Tibial nerve (tissue), 4 donors: ENCODE results near the gene ACOXL. TPM values are rescaled to one million over a fixed set of nuclear protein-coding genes. Genes with fewer than 3 reads are reported as not detected.

Source experiments
- DNase-seq, 2 donors: peaks; one replicate each; pipeline ENCODE4 v3.0.0-alpha.2; 2019; ENCODE audit warnings: low spot score in 2 of 2
- H3K27ac ChIP-seq, 4 donors: fragments of 200-600 bp; sonication (generic) in 3 of 4; one replicate each; pipeline ENCODE4 v1.5.1; 2017 to 2019; ENCODE audit warnings: mild to moderate bottlenecking in 1 of 4
- H3K27me3 ChIP-seq, 2 donors: fragments of 200-600 bp; sonication (generic) in 1 of 2; one replicate each; pipeline versions ENCODE4 v1.5.1 to v1.6.0; 2017 to 2019
- H3K36me3 ChIP-seq, 3 donors: fragments of 200-600 bp; sonication (generic); one replicate each; pipeline ENCODE4 v1.5.1; 2018 to 2019
- H3K4me1 ChIP-seq, 4 donors: fragments of 200-600 bp; sonication (generic) in 3 of 4; one replicate each; pipeline ENCODE4 v1.5.1; 2017 to 2019
- H3K4me3 ChIP-seq, 4 donors: fragments of 200-600 bp; sonication (generic) in 3 of 4; one replicate each; pipeline ENCODE4 v1.5.1; 2017 to 2019; ENCODE audit warnings: mild to moderate bottlenecking in 1 of 4, moderate library complexity in 1 of 4
- H3K9me3 ChIP-seq, 4 donors: fragments of 200-600 bp; sonication (generic) in 3 of 4; one replicate each; pipeline ENCODE4 v1.5.1; 2017 to 2019
- EP300 ChIP-seq, 2 donors: sonication (generic); formaldehyde crosslinking; IDR thresholded peaks; one replicate each; pipeline ENCODE4 v1.6.1; 2017; ENCODE audit warnings: antibody characterized with exemption in 2 of 2, mild to moderate bottlenecking in 1 of 2
- POLR2A ChIP-seq, 2 donors: fragments of 450-650 bp; IDR thresholded peaks; one replicate each; pipeline ENCODE4 v1.6.1; 2017; ENCODE audit warnings: antibody characterized with exemption in 2 of 2, mild to moderate bottlenecking in 2 of 2, moderate library complexity in 2 of 2
- WGBS, 2 donors: methylation state at CpG; one replicate each; pipeline ENCODE4 v1.1.5; 2018; 5-methylcytosine and 5-hydroxymethylcytosine counted together
- total RNA-seq, 4 donors: library from RNA; depleted of rRNA; stranded (reverse); fragments of >200 nt; gene quantifications; one replicate each; pipeline ENCODE4 v1.1.0, GENCODE V29; 2016
- TF ChIP-seq, protein P1 (sequence below), 5 experiments: fragments of 200-600 bp in 3 of 5; fragments of 450-650 bp in 2 of 5; sonication (generic) in 3 of 5; IDR thresholded peaks; one replicate each; pipeline ENCODE4 v1.5.1; 2016 to 2019; ENCODE audit warnings: antibody characterized with exemption in 5 of 5, mild to moderate bottlenecking in 3 of 5, moderate library complexity in 2 of 5

ACOXL gene
- total RNA-seq, 4 donors from 2014 or later = 0.30 TPM; not detected in 3

- no peak for DNase-seq
- Histone ChIP-seq H3K27me3 (no peaks in the 10 kb centered on the region), H3K27ac (no peak overlapping the region), H3K36me3 (no peaks in the 10 kb centered on the region), H3K4me3 (no peak overlapping the region), H3K9me3 (no peaks in the 10 kb centered on the region), H3K4me1 (no peaks in the 10 kb centered on the region)
- WGBS, 2 donors = 90 to 94% methylated on average over 5 of the region's 5 CpGs
- TF ChIP-seq, protein P1, sequence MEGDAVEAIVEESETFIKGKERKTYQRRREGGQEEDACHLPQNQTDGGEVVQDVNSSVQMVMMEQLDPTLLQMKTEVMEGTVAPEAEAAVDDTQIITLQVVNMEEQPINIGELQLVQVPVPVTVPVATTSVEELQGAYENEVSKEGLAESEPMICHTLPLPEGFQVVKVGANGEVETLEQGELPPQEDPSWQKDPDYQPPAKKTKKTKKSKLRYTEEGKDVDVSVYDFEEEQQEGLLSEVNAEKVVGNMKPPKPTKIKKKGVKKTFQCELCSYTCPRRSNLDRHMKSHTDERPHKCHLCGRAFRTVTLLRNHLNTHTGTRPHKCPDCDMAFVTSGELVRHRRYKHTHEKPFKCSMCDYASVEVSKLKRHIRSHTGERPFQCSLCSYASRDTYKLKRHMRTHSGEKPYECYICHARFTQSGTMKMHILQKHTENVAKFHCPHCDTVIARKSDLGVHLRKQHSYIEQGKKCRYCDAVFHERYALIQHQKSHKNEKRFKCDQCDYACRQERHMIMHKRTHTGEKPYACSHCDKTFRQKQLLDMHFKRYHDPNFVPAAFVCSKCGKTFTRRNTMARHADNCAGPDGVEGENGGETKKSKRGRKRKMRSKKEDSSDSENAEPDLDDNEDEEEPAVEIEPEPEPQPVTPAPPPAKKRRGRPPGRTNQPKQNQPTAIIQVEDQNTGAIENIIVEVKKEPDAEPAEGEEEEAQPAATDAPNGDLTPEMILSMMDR (IDR thresholded peaks at IDR 0.05) = no peak
- TF ChIP-seq EP300 (IDR thresholded peaks at IDR 0.05) = no peak
- no peak for TF ChIP-seq POLR2A (IDR thresholded peaks at IDR 0.05)
These were observed 314.3 kb downstream of the ACOXL start for GRCh38 chr2:111046670-111047069.

DNA sequence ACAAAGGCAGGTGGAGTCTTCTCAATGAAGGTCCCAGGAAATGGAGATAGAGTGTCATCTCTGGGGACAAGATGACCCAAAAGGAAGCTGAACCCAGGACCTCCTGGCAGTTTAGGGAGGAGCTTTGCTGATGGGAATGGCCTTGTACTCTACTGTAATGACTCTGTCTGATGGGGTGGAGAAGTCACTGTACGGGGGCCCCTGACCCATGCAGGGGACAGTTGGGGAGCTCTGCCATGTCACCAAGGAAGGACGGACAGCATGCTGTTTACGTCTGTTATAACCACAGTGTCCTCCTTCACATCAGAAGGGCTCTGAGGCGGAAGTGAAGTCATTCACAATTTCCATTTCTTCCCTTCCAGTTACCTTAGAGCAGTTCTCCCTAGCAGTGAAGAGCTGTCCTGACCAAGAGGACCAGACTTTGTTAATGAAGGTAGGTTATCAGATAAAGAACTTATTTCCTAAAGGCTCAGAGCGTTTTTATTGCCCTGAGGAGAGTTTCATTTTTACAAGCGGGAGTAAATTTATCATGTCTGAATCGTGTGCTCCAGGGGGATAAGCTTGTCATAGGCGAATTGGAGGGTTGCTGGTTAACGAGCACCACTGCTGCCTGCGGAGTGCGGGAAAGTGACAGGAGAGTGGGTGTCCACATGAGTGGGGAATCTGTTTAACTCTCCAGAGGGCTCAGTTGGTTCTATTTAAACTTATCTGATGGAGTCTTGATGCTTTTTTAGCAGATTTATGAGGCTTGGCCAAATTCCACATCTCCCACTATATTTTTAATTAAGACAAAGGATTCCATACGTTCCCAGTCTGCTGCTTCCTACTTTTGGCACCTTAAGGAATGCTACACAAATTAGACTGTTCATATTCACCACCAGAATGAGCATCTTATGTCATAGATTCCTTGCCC is 316.7 kb downstream of the ACOXL start:
- Histone ChIP-seq H3K4me1 (no peaks in the 10 kb centered on the region), H3K4me3 (no peak overlapping the region), H3K27me3 (no peaks in the 10 kb centered on the region), H3K27ac (no peak overlapping the region), H3K36me3 (no peaks in the 10 kb centered on the region), H3K9me3 (no peaks in the 10 kb centered on the region)
- no peak for DNase-seq
- no peak for TF ChIP-seq POLR2A (IDR thresholded peaks at IDR 0.05)
- no peak for TF ChIP-seq EP300 (IDR thresholded peaks at IDR 0.05)
- 55 to 61% methylated on average over 12 of the region's 12 CpGs for WGBS, 2 donors

GRCh38 chr2:111049792-111050640 is 317.6 kb downstream of the ACOXL start:
- Histone ChIP-seq H3K27me3 (no peaks in the 10 kb centered on the region), H3K36me3 (no peaks in the 10 kb centered on the region), H3K9me3 (no peaks in the 10 kb centered on the region), H3K27ac (no peak overlapping the region), H3K4me3 (no peak overlapping the region), H3K4me1 (no peaks in the 10 kb centered on the region)
- WGBS, 2 donors = 75% methylated on average over 8 of the region's 8 CpGs
- no peak for DNase-seq
- TF ChIP-seq EP300 (IDR thresholded peaks at IDR 0.05) (no peak), POLR2A (IDR thresholded peaks at IDR 0.05) (no peak)
- TF ChIP-seq, protein P1 (IDR thresholded peaks at IDR 0.05) = no peak

GRCh38 chr2:111050701-111051376 is 318.5 kb downstream of the ACOXL start:
- H3K4me1 ChIP-seq = no peaks in the 10 kb centered on the region
- no peak overlapping the region for H3K27ac ChIP-seq
- peak in 1 of 2 donors; percentile 0 for DNase-seq
- H3K4me3 ChIP-seq = no peak overlapping the region
- no peaks in the 10 kb centered on the region for H3K27me3 ChIP-seq
- TF ChIP-seq, protein P1 (IDR thresholded peaks at IDR 0.05) = no peak
- TF ChIP-seq EP300 (IDR thresholded peaks at IDR 0.05) (no peak), POLR2A (IDR thresholded peaks at IDR 0.05) (no peak)
- H3K36me3 ChIP-seq = no peaks in the 10 kb centered on the region
- WGBS, 2 donors = 88 to 90% methylated on average over 9 of the region's 9 CpGs
- no peaks in the 10 kb centered on the region for H3K9me3 ChIP-seq

GRCh38 chr2:111052621-111053020 is 320.2 kb downstream of the ACOXL start:
- Histone ChIP-seq H3K4me1 (no peaks in the 10 kb centered on the region), H3K36me3 (no peaks in the 10 kb centered on the region), H3K27ac (no peak overlapping the region), H3K9me3 (no peaks in the 10 kb centered on the region), H3K4me3 (no peak overlapping the region), H3K27me3 (no peaks in the 10 kb centered on the region)
- 86 to 89% methylated on average over 6 of the region's 6 CpGs for WGBS, 2 donors
- TF ChIP-seq POLR2A (IDR thresholded peaks at IDR 0.05) (no peak), EP300 (IDR thresholded peaks at IDR 0.05) (no peak)
- no peak for DNase-seq
